Neural cell (in vitro differentiated cells): ENCODE results near the gene MLLT10. TPM values are rescaled to one million over a fixed set of nuclear protein-coding genes. Genes with fewer than 3 reads are reported as not detected.

Experiments used
- H2AFZ ChIP-seq: fragments of 200-600, 300-800 bp; sonication (generic), shearing (Covaris generic); 2 replicates; pipeline ENCODE4 v1.6.0; 2014; ENCODE audit warnings: low read depth, mild to moderate bottlenecking, antibody characterized with exemption, low read length, moderate library complexity
- H3F3A ChIP-seq: fragments of 200-600 bp; shearing (Covaris generic); 2 replicates; pipeline ENCODE4 v1.6.1; 2016; ENCODE audit warnings: mild to moderate bottlenecking, moderate library complexity, mixed read lengths, antibody characterized with exemption, low read length; ENCODE audit not compliant: insufficient read depth, poor library complexity, severe bottlenecking
- H3K27ac ChIP-seq: fragments of 200-600, 300-800 bp; sonication (generic), shearing (Covaris generic); 2 replicates; pipeline ENCODE4 v1.5.1; 2014; ENCODE audit warnings: mild to moderate bottlenecking, low read length, moderate library complexity
- H3K27me3 ChIP-seq: fragments of 300-800, 200-600 bp; sonication (generic), shearing (Covaris generic); 2 replicates; pipeline ENCODE4 v1.6.0; 2014; ENCODE audit warnings: mild to moderate bottlenecking, low read depth, low read length, moderate library complexity; ENCODE audit not compliant: insufficient read depth
- H3K36me3 ChIP-seq: fragments of 300-800, 200-600 bp; sonication (generic), shearing (Covaris generic); 2 replicates; pipeline ENCODE4 v1.5.1; 2014; ENCODE audit warnings: mild to moderate bottlenecking, antibody characterized with exemption, low read length, moderate library complexity; ENCODE audit not compliant: insufficient read depth
- H3K4me2 ChIP-seq: fragments of 300-800, 200-600 bp; sonication (generic), shearing (Covaris generic); 2 replicates; pipeline ENCODE4 v1.6.0; 2014; ENCODE audit warnings: mild to moderate bottlenecking, low read length
- H3K4me3 ChIP-seq: fragments of 300-800, 200-600 bp; sonication (generic), shearing (Covaris generic); 2 replicates; pipeline ENCODE4 v1.5.1; 2014; ENCODE audit warnings: mild to moderate bottlenecking, low read length, moderate library complexity
- H3K79me2 ChIP-seq: fragments of 200-600 bp; shearing (Covaris generic); replicated peaks from 2 replicates; pipeline ENCODE4 v1.6.0; 2014; ENCODE audit warnings: mild to moderate bottlenecking, low read length, moderate library complexity; ENCODE audit not compliant: insufficient read depth
- H3K9ac ChIP-seq: fragments of 300-800, 200-600 bp; sonication (generic), shearing (Covaris generic); 2 replicates; pipeline ENCODE4 v1.6.1; 2016; ENCODE audit warnings: mild to moderate bottlenecking, low read length, mixed read lengths
- H3K9me2 ChIP-seq: fragments of 200-600 bp; shearing (Covaris generic); 2 replicates; pipeline ENCODE4 v1.6.1; 2016; ENCODE audit warnings: mild to moderate bottlenecking, low read length, mixed read lengths; ENCODE audit not compliant: insufficient read depth
- H3K9me3 ChIP-seq: fragments of 200-600, 300-800 bp; sonication (generic), shearing (Covaris generic); 2 replicates; pipeline ENCODE4 v1.6.1; 2016; ENCODE audit warnings: mild to moderate bottlenecking, mixed run types, low read length, moderate library complexity, mixed read lengths
- H4K20me1 ChIP-seq: fragments of 200-600 bp; shearing (Covaris generic); 2 replicates; pipeline ENCODE4 v1.6.1; 2016; ENCODE audit warnings: mild to moderate bottlenecking, mixed run types; ENCODE audit not compliant: insufficient read depth
- EP300 ChIP-seq: fragments of 450-650 bp; conservative IDR thresholded peaks from 2 replicates; pipeline ENCODE4 v1.6.1; 2014; ENCODE audit warnings: antibody characterized with exemption, mild to moderate bottlenecking, moderate library complexity; ENCODE audit not compliant: poor library complexity, severe bottlenecking
- EZH2 ChIP-seq: fragments of 200-600, 300-800 bp; shearing (Covaris generic), sonication (generic); IDR thresholded peaks from 2 replicates; pipeline ENCODE4 v1.6.1; 2014; ENCODE audit warnings: antibody characterized with exemption, low read length, borderline replicate concordance, mild to moderate bottlenecking; ENCODE audit not compliant: insufficient read depth, poor library complexity, severe bottlenecking
- MXI1 ChIP-seq: fragments of 450-650 bp; conservative IDR thresholded peaks from 2 replicates; pipeline ENCODE4 v1.6.1; 2014; ENCODE audit warnings: antibody characterized with exemption, mild to moderate bottlenecking; ENCODE audit not compliant: poor library complexity, severe bottlenecking
- POLR2AphosphoS5 ChIP-seq: IDR thresholded peaks from 2 replicates; pipeline ENCODE4 v1.6.1; 2012
- RAD21 ChIP-seq: fragments of 450-650 bp; conservative IDR thresholded peaks from 2 replicates; pipeline ENCODE4 v1.6.1; 2014; ENCODE audit warnings: antibody characterized with exemption, mild to moderate bottlenecking, moderate library complexity
- SMC3 ChIP-seq: fragments of 450-650 bp; conservative IDR thresholded peaks from 2 replicates; pipeline ENCODE4 v1.6.1; 2014; ENCODE audit warnings: antibody characterized with exemption, mild to moderate bottlenecking, moderate library complexity; ENCODE audit not compliant: poor library complexity
- TAF1 ChIP-seq: IDR thresholded peaks from 2 replicates; pipeline ENCODE4 v1.6.1; 2012; ENCODE audit warnings: low read depth
- polyA plus RNA-seq: library from polyadenylated mRNA; depleted of rRNA; stranded (reverse); fragments of >200 nt; gene quantifications from 2 replicates; pipeline ENCODE4 v1.2.3, GENCODE V29; 2014
- TF ChIP-seq, protein P1 (sequence below): IDR thresholded peaks from 2 replicates; pipeline ENCODE4 v1.6.1; 2012; ENCODE audit warnings: borderline replicate concordance
- TF ChIP-seq, protein P2 (sequence below): fragments of 450-650 bp; IDR thresholded peaks from 2 replicates; pipeline ENCODE4 v1.5.1; 2014; ENCODE audit warnings: antibody characterized with exemption, mild to moderate bottlenecking, moderate library complexity; ENCODE audit not compliant: poor library complexity, severe bottlenecking

MLLT10 gene
- polyA plus RNA-seq, 1 donor from 2014 or later, result 31.0 TPM

DNA sequence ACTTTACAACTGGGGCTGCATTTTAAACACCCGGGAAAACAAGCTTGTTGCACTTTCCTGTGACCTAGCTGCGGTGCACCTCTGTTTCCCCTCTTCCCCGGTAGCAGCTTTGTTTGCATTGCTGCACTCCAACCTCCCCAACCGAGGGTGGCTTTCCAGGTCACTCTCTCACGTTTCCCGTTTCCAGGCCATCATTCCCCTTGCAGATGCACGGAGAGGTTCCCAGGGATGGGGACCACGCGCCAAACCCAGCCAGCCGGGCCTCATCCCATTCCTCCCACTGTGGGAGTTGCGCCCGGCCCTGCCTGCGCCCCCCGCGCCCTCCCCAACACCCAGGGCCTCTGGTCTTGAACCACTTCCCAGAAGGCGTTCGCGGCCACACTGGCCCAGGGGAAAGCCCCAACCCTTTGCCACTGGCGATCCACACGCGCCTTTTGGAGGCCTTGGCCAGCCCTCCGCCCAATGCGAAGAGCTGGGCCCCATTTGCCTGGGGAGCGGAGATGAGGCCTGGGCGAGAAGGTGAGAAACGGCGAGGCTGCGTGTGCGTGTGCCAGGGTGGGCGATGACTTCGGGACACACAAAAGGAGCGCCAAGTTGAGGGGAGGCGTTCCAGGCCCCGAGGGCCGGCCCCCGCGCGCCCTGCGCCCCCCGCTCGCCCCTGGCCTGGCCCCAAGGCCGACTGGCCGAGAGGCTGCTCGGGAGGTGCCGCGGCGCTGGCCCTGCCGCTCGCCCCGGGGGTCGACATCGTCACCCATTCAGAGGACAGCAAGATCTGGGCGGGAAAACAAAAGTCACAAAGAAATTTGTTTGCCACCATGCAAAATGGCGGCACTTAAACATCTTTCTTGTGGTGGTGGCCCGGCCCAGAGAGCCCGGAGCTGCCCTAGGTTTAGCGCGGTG lies 24.4 kb upstream of the MLLT10 start:
- peak; percentile 40 for TF ChIP-seq POLR2AphosphoS5
- TF ChIP-seq TAF1, result no peak
- Histone ChIP-seq H3K4me2 (peak overlapping the region; percentile 50), H3K79me2 (peaks cover 98% of the 10 kb centered on the region), H3K27me3 (peaks cover 42% of the 10 kb centered on the region), H3F3A (no peaks in the 10 kb centered on the region), H2AFZ (no peak overlapping the region), H3K9ac (peak overlapping the region; percentile 67), H4K20me1 (no peaks in the 10 kb centered on the region), H3K36me3 (no peaks in the 10 kb centered on the region), H3K9me3 (no peaks in the 10 kb centered on the region), H3K9me2 (no peaks in the 10 kb centered on the region), H3K27ac (peak overlapping the region; percentile 8), H3K4me3 (peak overlapping the region; percentile 77)

DNA sequence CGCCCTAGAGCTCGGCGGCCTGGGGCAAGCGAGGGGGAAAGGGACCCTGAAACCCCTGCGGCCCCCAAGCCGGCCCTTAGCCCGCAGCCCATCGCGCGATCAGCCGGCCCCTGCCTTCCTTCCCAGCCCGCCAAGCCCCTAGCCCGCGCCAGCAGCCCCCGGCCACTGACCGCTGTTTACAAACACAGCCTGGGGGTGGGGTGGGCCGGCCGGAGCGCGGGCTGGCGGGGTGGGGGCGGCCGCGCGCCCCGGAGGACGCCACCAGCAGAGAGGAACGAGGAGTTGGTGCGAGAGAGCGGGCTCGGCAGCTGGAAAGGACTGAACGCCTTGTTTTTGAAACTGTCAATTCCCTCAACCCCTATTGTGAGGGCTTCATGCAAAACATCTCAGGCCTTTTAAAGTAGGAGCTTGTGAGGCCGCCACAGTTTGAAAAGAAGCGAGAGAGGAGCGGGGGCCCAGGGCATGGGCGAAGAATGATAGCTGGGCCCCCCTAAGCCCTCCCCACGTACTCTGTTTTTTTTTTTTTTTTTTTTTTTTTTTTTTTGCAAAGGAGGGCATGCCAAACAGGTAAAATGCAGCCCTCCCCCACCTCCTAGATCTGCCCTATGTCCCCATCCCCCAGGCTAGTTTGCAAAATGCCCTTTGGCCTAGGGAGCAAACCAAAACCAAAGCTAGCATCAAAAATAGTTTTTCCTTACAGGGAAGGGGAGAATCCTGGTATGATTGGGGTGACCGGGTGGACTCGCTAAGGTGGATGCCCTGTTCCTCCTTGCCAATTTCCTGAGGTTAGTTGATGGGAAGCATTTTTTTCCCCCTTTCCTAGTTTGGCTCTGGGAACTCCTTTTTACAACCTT lies 23.6 kb upstream of the MLLT10 start:
- peak overlapping the region; percentile 77 for H3K4me3 ChIP-seq
- peaks cover 98% of the 10 kb centered on the region for H3K79me2 ChIP-seq
- H3F3A ChIP-seq, result no peaks in the 10 kb centered on the region
- H4K20me1 ChIP-seq, result no peaks in the 10 kb centered on the region
- no peaks in the 10 kb centered on the region for H3K9me2 ChIP-seq
- H3K36me3 ChIP-seq, result no peaks in the 10 kb centered on the region
- no peak overlapping the region for H2AFZ ChIP-seq
- no peaks in the 10 kb centered on the region for H3K9me3 ChIP-seq
- peaks cover 41% of the 10 kb centered on the region for H3K27me3 ChIP-seq
- no peak for TF ChIP-seq EZH2
- no peak for TF ChIP-seq MXI1
- no peak for TF ChIP-seq TAF1
- TF ChIP-seq EP300, result no peak
- TF ChIP-seq POLR2AphosphoS5, result no peak
- TF ChIP-seq, protein P1, sequence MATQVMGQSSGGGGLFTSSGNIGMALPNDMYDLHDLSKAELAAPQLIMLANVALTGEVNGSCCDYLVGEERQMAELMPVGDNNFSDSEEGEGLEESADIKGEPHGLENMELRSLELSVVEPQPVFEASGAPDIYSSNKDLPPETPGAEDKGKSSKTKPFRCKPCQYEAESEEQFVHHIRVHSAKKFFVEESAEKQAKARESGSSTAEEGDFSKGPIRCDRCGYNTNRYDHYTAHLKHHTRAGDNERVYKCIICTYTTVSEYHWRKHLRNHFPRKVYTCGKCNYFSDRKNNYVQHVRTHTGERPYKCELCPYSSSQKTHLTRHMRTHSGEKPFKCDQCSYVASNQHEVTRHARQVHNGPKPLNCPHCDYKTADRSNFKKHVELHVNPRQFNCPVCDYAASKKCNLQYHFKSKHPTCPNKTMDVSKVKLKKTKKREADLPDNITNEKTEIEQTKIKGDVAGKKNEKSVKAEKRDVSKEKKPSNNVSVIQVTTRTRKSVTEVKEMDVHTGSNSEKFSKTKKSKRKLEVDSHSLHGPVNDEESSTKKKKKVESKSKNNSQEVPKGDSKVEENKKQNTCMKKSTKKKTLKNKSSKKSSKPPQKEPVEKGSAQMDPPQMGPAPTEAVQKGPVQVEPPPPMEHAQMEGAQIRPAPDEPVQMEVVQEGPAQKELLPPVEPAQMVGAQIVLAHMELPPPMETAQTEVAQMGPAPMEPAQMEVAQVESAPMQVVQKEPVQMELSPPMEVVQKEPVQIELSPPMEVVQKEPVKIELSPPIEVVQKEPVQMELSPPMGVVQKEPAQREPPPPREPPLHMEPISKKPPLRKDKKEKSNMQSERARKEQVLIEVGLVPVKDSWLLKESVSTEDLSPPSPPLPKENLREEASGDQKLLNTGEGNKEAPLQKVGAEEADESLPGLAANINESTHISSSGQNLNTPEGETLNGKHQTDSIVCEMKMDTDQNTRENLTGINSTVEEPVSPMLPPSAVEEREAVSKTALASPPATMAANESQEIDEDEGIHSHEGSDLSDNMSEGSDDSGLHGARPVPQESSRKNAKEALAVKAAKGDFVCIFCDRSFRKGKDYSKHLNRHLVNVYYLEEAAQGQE, result no peak
- TF ChIP-seq SMC3, result no peak
- no peak for TF ChIP-seq RAD21
- TF ChIP-seq, protein P2, sequence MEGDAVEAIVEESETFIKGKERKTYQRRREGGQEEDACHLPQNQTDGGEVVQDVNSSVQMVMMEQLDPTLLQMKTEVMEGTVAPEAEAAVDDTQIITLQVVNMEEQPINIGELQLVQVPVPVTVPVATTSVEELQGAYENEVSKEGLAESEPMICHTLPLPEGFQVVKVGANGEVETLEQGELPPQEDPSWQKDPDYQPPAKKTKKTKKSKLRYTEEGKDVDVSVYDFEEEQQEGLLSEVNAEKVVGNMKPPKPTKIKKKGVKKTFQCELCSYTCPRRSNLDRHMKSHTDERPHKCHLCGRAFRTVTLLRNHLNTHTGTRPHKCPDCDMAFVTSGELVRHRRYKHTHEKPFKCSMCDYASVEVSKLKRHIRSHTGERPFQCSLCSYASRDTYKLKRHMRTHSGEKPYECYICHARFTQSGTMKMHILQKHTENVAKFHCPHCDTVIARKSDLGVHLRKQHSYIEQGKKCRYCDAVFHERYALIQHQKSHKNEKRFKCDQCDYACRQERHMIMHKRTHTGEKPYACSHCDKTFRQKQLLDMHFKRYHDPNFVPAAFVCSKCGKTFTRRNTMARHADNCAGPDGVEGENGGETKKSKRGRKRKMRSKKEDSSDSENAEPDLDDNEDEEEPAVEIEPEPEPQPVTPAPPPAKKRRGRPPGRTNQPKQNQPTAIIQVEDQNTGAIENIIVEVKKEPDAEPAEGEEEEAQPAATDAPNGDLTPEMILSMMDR, result no peak
- no peak overlapping the region for H3K27ac ChIP-seq
- peak overlapping the region; percentile 50 for H3K4me2 ChIP-seq
- peak overlapping the region; percentile 67 for H3K9ac ChIP-seq
